CD4-positive, alpha-beta T cell treated with Interferon gamma for 1 hour (primary cell): ENCODE results near the gene OR51B2.
"Not testable (repeated sequence)": the region's sequence is repeated elsewhere in the genome, so short reads cannot be mapped to it uniquely, and the experiment has no call there.

ENCODE experiments used
- DNase-seq: peaks from one replicate; pipeline ENCODE4 v3.0.0-alpha.2; 2020

The OR51B2 gene

GRCh38 chr11:5307256-5308019, 16.7 kb downstream of the OR51B2 start:
- DNase-seq: no peak

DNA sequence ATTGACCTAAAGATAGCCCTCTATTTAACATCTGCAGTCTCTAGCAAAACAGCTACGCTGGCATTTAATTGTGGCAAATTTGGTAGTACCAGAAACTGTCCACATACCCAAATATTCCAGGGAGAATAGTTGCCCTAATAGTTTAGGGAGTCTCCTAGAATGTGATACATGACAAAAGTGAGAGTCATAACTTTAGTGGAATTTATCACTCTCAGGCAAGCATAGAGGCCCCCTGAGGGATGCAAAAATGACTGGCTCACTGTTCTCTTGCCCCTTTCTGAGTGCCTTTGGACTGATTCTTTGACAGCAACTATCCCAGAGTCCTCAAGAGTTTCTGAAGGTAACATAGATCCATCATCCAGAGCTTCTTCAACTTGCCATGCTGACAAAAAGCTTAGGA, 20.1 kb downstream of the OR51B2 start:
- DNase-seq: no peak

GRCh38 chr11:5303626-5304025, 20.5 kb downstream of the OR51B2 start:
- no peak for DNase-seq

- no peak for DNase-seq
Measured at GRCh38 chr11:5301846-5302245, 22.3 kb downstream of the OR51B2 start, which contains the start of gene OR51B4. Gene OR51B4 (minus strand): TSS chr11:5301946. CDS start chr11:5301946, 0 bp downstream.

DNA sequence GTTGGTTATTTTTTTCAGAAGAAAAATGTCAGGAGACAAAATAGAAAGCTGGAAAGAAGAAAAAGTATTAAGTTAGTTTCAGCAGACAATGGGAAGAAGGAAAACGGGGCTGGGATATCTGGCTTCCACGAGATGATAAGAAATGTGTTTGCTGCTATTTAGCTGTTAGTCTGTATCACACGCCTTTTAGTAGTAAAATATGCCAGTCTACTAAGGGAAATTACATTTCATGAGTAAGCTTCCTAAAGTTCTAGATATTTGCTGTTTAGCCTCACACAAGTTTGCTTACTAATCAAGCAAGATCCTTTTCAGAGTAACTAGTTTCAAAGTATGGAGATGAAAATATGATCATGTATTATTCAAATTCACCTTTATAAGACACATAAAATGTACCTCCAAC, 23.8 kb downstream of the OR51B2 start:
- DNase-seq: no peak

DNA sequence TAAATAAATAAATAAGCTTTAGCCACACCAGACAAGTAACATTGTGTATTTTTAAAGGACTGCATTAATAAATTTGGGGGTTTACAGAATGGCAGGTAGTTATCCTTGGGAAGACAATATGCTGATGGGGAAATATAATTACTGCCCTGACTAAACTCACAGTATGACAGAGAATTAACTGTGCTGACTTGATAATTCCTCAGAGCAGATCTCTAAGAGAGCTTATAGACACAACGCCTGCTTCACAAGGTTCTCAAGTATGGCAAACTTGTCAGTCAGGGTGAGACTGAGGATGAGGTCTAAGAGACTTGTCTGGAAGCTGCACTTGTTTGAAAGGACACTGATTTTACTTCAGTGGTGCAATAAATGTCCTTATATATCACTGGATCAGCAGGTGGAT, 25.6 kb downstream of the OR51B2 start:
- DNase-seq: no peak

DNA sequence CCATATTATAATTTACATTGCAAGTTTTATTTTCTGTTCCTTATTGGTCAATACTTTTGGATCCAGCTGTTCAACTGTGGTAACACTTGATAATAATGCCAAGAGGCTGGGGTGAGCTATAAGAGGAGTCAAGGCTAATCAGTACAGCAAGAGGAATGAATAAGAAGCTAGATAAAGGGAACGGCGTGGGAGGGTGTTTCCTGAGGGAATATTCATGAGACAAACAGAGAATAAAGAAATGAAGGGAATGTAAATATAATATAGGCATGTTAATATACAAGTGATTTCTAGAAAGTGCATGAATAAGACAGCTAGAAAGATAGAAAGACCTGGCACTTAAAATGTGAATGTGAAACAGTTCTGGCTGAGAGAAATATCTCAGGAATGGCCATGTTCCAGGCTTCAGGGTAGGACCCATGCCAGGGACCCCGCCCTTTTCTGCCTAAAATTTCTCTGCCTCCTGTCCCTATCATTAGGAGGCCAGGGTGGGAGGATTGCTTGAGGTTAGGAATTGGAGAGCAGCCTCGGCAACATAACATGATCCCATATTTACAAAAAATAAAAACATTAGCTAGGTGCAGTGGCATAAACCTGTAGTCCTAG, 26.3 kb downstream of the OR51B2 start:
- DNase-seq: no peak

DNA sequence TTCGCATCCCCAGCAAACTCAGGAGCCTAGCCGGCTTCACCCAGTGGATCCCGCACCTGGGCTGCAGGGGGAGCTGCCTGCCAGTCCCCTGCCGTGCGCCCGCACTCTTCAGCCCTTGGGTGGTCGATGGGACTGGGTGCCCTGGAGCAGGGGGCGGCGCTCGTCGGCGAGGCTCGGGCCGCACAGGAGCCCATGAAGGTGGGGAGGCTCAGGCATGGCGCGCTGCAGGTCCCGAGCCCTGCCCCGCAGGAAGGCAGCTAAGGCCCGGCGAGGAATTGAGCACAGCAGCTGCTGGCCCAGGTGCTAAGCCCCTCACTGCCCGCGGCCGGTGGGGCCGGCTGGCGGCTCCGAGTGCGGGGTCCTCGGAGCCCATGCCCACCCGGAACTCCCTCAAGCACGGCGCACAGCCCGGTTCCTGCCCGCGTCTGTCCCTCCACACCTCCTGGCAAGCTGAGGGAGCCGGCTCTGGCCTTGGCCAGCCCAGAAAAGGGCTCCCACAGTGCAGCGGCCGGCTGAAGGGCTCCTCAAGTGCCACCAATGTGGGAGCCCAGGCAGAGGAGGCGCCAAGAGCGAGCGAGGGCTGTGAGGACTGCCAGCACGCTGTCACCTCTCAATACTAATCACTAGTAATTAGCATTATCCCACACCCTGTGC, 29.6 kb downstream of the OR51B2 start:
- not testable (repeated sequence) for DNase-seq

DNA sequence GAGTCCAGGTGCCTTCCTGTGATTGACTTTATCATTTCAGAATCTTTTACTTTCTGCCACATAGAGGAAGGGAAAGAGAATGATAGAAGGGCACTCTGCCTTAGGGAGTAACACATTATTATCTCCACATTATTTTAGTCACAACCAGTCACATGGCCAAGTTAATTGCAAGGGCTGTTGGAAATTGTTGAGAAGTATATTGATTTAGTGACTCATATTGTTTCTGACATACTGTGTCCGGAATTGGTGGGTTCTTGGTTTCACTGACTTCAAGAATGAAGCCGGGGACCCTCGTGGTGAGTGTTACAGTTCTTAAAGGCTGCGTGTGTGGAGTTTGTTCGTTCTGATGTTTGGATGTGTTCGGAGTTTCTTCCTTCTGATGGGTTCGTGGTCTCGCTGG, 31.1 kb downstream of the OR51B2 start:
- DNase-seq: no peak

DNA sequence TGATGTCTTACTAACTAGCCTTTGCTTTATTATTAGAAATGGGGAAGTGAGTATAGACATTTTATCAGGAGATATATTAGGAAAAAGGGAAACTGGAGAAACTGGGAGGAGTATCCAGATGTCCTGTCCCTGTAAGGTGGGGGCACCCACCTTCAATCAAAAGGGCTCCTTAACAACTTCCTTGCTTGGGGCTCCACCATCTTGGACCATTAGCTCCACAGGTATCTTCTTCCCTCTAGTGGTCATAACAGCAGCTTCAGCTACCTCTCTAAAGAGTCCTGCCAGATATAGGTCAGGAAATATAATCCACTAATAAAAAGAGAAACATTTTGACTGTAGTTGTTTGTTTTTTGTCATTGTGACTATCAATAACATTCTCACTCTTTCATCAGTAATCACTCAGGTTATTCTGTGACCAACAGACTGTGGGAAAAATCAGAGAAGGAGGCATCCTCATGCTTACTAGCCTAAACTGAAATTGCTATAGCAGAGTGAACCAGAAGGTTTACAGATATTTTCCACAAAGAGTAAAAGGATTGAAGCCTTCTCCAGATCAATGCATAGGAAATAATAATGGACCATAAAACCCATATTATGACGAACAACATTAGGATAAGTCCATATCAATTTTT, 32.8 kb downstream of the OR51B2 start:
- DNase-seq: no peak

DNA sequence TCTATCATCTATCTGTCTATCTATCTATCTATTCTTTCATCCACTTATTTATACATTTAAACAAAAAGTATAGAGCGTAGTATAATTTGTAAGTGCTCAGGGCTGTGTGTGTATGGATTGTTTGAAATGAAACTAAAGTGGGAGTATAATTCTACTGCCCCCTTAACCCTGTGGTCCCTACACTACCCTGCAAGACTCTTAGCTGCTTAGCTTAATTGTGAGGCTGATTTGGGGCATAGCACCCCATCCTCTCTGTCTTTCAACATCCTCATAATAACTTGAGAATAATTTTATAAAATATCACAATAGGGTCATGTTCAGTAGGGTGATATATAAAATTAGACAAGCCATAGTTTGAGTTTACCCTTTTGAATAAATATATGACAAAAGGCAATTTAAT, 34.0 kb downstream of the OR51B2 start:
- no peak for DNase-seq

DNA sequence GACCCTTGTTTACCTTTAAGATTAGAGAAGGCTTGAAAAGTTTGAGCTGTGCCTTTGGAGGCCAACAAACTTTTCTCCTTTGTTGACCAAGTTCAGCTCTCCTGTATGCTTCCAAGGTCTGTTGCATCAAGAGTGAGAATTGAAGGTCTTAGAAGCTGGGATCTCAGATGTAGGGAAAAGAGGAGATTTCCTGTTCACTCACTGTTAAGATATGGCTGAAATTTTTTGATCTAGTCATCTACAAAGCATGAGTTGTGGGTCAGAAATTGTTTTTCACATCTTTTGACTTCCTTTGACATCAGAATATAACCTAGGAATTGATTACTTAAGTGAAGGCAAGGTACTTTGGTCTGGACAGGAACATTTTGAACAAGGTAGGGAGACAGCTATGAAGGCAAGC, 34.4 kb downstream of the OR51B2 start:
- DNase-seq: no peak

- DNase-seq: no peak
Measured at GRCh38 chr11:5288906-5289550, 35.1 kb downstream of the OR51B2 start.

DNA sequence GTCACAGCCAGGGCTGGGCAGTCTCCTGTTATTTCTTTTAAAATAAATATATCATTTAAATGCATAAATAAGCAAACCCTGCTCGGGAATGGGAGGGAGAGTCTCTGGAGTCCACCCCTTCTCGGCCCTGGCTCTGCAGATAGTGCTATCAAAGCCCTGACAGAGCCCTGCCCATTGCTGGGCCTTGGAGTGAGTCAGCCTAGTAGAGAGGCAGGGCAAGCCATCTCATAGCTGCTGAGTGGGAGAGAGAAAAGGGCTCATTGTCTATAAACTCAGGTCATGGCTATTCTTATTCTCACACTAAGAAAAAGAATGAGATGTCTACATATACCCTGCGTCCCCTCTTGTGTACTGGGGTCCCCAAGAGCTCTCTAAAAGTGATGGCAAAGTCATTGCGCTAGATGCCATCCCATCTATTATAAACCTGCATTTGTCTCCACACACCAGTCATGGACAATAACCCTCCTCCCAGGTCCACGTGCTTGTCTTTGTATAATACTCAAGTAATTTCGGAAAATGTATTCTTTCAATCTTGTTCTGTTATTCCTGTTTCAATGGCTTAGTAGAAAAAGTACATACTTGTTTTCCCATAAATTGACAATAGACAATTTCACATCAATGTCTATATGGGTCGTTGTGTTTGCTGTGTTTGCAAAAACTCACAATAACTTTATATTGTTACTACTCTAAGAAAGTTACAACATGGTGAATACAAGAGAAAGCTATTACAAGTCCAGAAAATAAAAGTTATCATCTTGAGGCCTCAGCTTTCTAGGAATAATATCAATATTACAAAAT, 35.8 kb downstream of the OR51B2 start:
- no peak for DNase-seq

- DNase-seq: no peak
Measured at GRCh38 chr11:5286901-5287300, 37.2 kb downstream of the OR51B2 start.

DNA sequence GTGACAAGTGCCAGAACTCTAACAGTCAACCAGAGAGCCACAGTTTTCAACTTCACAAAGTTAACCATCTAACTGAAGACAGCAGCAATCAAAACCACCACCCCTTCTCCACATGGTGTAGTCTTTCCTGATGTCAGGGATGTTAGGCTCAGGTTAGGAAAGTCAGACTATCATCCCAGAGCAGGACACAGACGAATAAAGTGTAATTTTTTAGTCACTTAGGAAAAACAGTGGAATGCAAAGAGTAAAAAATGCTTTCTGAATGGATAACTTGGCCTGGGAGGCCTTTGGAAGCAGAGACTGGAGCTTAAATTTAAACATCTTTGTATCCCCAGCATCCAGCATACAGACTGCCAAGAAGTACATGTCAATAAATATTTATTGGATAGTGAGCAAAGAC, 37.7 kb downstream of the OR51B2 start:
- no peak for DNase-seq

GRCh38 chr11:5285703-5286340, 38.3 kb downstream of the OR51B2 start:
- no peak for DNase-seq

GRCh38 chr11:5284637-5285036, 39.5 kb downstream of the OR51B2 start:
- no peak for DNase-seq

GRCh38 chr11:5283882-5284281, 40.2 kb downstream of the OR51B2 start:
- no peak for DNase-seq

GRCh38 chr11:5283086-5283485, 41.0 kb downstream of the OR51B2 start:
- no peak for DNase-seq

GRCh38 chr11:5282628-5283027, 41.5 kb downstream of the OR51B2 start:
- no peak for DNase-seq

GRCh38 chr11:5281596-5281995, 42.5 kb downstream of the OR51B2 start:
- no peak for DNase-seq
